PC-9 (cell line): ENCODE results near the gene TMEM60. TPM values are rescaled to one million over a fixed set of nuclear protein-coding genes. Genes with fewer than 3 reads are reported as not detected.
"Not testable (repeated sequence)": the region's sequence is repeated elsewhere in the genome, so short reads cannot be mapped to it uniquely, and the experiment has no call there.

Source experiments
- BruUV-seq: library from RNA; stranded (reverse); fragments of 400-500 nt; replicated peaks from 2 replicates; lab custom pipeline; 2021; lab: Mats Ljungman, UMichigan
- CTCF ChIA-PET: fragments of 300-600 bp; sonication (Branson Sonifier 250); formaldehyde crosslinking; loops from one replicate; lab custom pipeline; 2022; ENCODE audit warnings: antibody characterized with exemption; lab: Charles Lee
- POLR2A ChIA-PET: fragments of 300-600 bp; sonication (Branson Sonifier 250); formaldehyde crosslinking; loops from one replicate; lab custom pipeline; 2022; ENCODE audit warnings: antibody characterized with exemption; ENCODE audit not compliant: unreplicated experiment; lab: Charles Lee
- DNase-seq, 2 experiments: peaks; one replicate each; pipeline versions ENCODE4 v3.0.0 to v3.0.0-alpha.2; 2015 to 2022; ENCODE audit warnings: mixed read lengths in 1 of 2
- H2AFZ ChIP-seq: fragments of 200-600 bp; sonication (generic); 2 replicates; pipeline ENCODE4 v1.8.1; 2017; ENCODE audit warnings: antibody characterized with exemption
- H3F3A ChIP-seq: fragments of 200-600 bp; sonication (generic); 2 replicates; pipeline ENCODE4 v1.8.1; 2017; ENCODE audit warnings: antibody characterized with exemption, mild to moderate bottlenecking, low read depth; ENCODE audit not compliant: insufficient read depth
- H3K27ac ChIP-seq: fragments of 200-600 bp; sonication (generic); 2 replicates; pipeline ENCODE4 v1.6.1; 2016; ENCODE audit warnings: mixed run types
- H3K27me3 ChIP-seq: fragments of 200-600 bp; sonication (generic); 2 replicates; pipeline ENCODE4 v1.6.1; 2016; ENCODE audit warnings: low read depth, mixed run types; ENCODE audit not compliant: insufficient read depth
- H3K36me3 ChIP-seq: fragments of 200-600 bp; sonication (generic); 2 replicates; pipeline ENCODE4 v1.6.1; 2016; ENCODE audit warnings: low read depth, mixed run types
- H3K4me1 ChIP-seq: fragments of 200-600 bp; sonication (generic); replicated peaks from 2 replicates; pipeline ENCODE4 v1.6.1; 2016; ENCODE audit warnings: mixed run types; ENCODE audit not compliant: insufficient read depth
- H3K4me2 ChIP-seq: fragments of 200-600 bp; sonication (generic); 2 replicates; pipeline ENCODE4 v1.6.1; 2017; ENCODE audit warnings: mixed run types
- H3K4me3 ChIP-seq: fragments of 200-600 bp; sonication (generic); 2 replicates; pipeline ENCODE4 v1.6.1; 2016; ENCODE audit warnings: mixed run types
- H3K79me2 ChIP-seq: fragments of 200-600 bp; sonication (generic); 2 replicates; pipeline ENCODE4 v1.6.1; 2017; ENCODE audit warnings: low read depth, mixed run types
- H3K9me2 ChIP-seq: fragments of 200-600 bp; sonication (generic); 2 replicates; pipeline ENCODE4 v1.8.1; 2017; ENCODE audit warnings: mild to moderate bottlenecking; ENCODE audit not compliant: insufficient read depth
- H3K9me3 ChIP-seq: fragments of 200-600 bp; sonication (generic); 2 replicates; pipeline ENCODE4 v1.8.1; 2016; ENCODE audit warnings: low read depth; ENCODE audit not compliant: insufficient read depth
- H4K20me1 ChIP-seq: fragments of 200-600 bp; sonication (generic); 2 replicates; pipeline ENCODE4 v1.8.1; 2017; ENCODE audit not compliant: insufficient read depth
- EZH2 ChIP-seq: fragments of 200-600 bp; sonication (generic); IDR thresholded peaks from 2 replicates; pipeline ENCODE4 v1.8.0; 2017; ENCODE audit warnings: antibody characterized with exemption, low read depth
- intact Hi-C: fragments of 100-400 bp; cut with micrococcal nuclease; formaldehyde crosslinking; loops from one replicate; pipeline ENCODE4 v1.10.0; 2022; ENCODE audit not compliant: unreplicated experiment
- total RNA-seq: library from RNA; stranded (reverse); gene quantifications from 2 replicates; pipeline ENCODE4 v1.2.3, GENCODE V29; 2021
- TF ChIP-seq, protein P1 (sequence below): fragments of 200-600 bp; sonication (generic); conservative IDR thresholded peaks from 2 replicates; pipeline ENCODE4 v1.6.1; 2017; ENCODE audit warnings: mixed run types, antibody characterized with exemption, mild to moderate bottlenecking, moderate library complexity

TMEM60 gene
- total RNA-seq, 1 experiment from 2014 or later = 29.1 TPM

DNA sequence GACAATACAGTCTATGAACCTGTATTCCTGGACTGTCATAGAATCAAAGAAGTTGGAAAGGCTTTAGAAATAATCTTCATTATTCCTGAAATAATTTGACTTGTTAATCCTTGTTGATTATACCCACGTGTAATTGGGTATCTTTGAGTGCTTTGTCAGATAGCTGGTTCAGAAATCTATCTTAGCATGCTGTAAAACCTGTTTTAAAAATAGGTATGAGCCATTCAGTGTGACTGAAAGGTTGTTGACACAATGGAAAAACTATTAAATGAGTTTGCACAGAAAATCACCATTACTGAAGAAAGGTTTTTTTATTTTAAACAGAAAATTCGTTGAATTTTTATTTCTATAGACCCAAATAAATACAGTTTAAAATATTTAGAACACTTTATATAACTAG lies 39.0 kb upstream of the TMEM60 start:
- no peaks in the 10 kb centered on the region for H4K20me1 ChIP-seq
- peaks cover 32% of the 10 kb centered on the region for H3K4me1 ChIP-seq
- no peaks in the 10 kb centered on the region; the same call in 1 of the 2 replicates for H3K9me3 ChIP-seq
- peak in 1 of 2 experiments; percentile 49 for DNase-seq
- no peaks in the 10 kb centered on the region for H3K9me2 ChIP-seq
- no TSS peak for BruUV-seq
- H3K27me3 ChIP-seq = no peaks in the 10 kb centered on the region
- CTCF ChIA-PET = interaction anchor here (0.7 kb wide), 1 partner anchor 908 kb away, joined by 5 read pairs; no protein-coding TSS in a partner anchor
- peaks cover 4% of the 10 kb centered on the region; the same call in 1 of the 2 replicates for H3F3A ChIP-seq
- H2AFZ ChIP-seq = no peak overlapping the region
- no peak overlapping the region for H3K4me2 ChIP-seq
- TF ChIP-seq, protein P1, sequence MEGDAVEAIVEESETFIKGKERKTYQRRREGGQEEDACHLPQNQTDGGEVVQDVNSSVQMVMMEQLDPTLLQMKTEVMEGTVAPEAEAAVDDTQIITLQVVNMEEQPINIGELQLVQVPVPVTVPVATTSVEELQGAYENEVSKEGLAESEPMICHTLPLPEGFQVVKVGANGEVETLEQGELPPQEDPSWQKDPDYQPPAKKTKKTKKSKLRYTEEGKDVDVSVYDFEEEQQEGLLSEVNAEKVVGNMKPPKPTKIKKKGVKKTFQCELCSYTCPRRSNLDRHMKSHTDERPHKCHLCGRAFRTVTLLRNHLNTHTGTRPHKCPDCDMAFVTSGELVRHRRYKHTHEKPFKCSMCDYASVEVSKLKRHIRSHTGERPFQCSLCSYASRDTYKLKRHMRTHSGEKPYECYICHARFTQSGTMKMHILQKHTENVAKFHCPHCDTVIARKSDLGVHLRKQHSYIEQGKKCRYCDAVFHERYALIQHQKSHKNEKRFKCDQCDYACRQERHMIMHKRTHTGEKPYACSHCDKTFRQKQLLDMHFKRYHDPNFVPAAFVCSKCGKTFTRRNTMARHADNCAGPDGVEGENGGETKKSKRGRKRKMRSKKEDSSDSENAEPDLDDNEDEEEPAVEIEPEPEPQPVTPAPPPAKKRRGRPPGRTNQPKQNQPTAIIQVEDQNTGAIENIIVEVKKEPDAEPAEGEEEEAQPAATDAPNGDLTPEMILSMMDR = no peak
- TF ChIP-seq EZH2 = no peak
- intact Hi-C loops = no loop called here
- H3K79me2 ChIP-seq = peaks cover 10% of the 10 kb centered on the region
- peak overlapping the region; percentile 9; the same call in 1 of the 2 replicates for H3K27ac ChIP-seq
- POLR2A ChIA-PET = interaction anchor here (0.7 kb wide), 1 partner anchor 906 kb away, joined by 19 read pairs; no protein-coding TSS in a partner anchor
- H3K4me3 ChIP-seq = no peak overlapping the region
- H3K36me3 ChIP-seq = no peaks in the 10 kb centered on the region

DNA sequence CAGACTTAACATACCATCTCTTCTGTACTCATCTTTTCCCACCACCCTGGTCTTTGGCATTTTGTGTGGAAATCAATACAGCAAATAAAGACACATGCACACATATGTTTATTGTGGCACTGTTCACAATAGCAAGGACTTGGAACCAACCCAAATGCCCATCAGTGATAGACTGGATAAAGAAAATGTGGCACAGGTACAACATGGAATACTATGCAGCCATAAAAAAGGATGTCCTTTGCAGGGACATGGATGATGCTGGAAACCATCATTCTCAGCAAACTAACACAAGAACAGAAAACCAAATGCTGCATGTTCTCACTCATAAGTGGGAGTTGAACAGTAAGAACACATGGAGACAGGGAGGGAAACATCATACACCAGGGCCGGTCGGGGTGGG lies 38.2 kb upstream of the TMEM60 start:
- POLR2A ChIA-PET, H3K27me3 ChIP-seq, H3K4me2 ChIP-seq, H3K36me3 ChIP-seq, CTCF ChIA-PET, DNase-seq, H3K9me3 ChIP-seq, H3F3A ChIP-seq, intact Hi-C loops, H2AFZ ChIP-seq, H3K4me3 ChIP-seq, H3K9me2 ChIP-seq, H3K27ac ChIP-seq, BruUV-seq, H4K20me1 ChIP-seq: not testable (repeated sequence)
- Histone ChIP-seq H3K79me2 (peaks cover 10% of the 10 kb centered on the region), H3K4me1 (peaks cover 32% of the 10 kb centered on the region)

DNA sequence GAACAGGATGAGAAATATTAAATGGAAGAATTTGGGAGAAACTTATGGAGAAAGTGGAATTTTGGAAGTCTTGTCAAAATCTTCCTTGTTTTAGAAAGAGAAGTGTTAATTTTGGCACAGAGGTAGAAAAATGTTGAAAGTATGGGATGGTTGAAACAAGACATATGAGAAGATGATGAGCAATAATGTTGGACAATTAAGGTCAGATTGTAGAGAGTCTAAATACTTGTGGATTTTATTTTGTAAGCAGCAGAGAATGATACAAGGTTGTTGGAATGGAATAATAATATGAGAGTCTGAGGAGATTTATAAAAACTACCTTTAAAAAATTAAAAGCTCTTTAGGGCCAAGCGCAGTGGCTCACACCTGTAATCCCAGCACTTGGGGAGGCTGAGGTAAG lies 34.9 kb upstream of the TMEM60 start:
- ChIA-PET POLR2A (no interaction called here), CTCF (interaction anchor here (0.6 kb wide), 1 partner anchor 7 kb away, joined by 3 read pairs; no protein-coding TSS in a partner anchor)
- H4K20me1 ChIP-seq = no peaks in the 10 kb centered on the region
- no peak for TF ChIP-seq EZH2
- TF ChIP-seq, protein P1 = no peak
- peaks cover 4% of the 10 kb centered on the region; the same call in 1 of the 2 replicates for H3F3A ChIP-seq
- H3K4me3 ChIP-seq = no peak overlapping the region
- H3K27me3 ChIP-seq = no peaks in the 10 kb centered on the region
- no peak overlapping the region for H3K27ac ChIP-seq
- no peak overlapping the region for H2AFZ ChIP-seq
- H3K9me2 ChIP-seq = no peaks in the 10 kb centered on the region
- H3K36me3 ChIP-seq = no peaks in the 10 kb centered on the region
- no peak overlapping the region for H3K4me2 ChIP-seq
- DNase-seq = no peak
- H3K79me2 ChIP-seq = peaks cover 14% of the 10 kb centered on the region
- no peaks in the 10 kb centered on the region; the same call in 1 of the 2 replicates for H3K9me3 ChIP-seq
- H3K4me1 ChIP-seq = peaks cover 32% of the 10 kb centered on the region
- intact Hi-C loops = no loop called here
- BruUV-seq = no TSS peak

DNA sequence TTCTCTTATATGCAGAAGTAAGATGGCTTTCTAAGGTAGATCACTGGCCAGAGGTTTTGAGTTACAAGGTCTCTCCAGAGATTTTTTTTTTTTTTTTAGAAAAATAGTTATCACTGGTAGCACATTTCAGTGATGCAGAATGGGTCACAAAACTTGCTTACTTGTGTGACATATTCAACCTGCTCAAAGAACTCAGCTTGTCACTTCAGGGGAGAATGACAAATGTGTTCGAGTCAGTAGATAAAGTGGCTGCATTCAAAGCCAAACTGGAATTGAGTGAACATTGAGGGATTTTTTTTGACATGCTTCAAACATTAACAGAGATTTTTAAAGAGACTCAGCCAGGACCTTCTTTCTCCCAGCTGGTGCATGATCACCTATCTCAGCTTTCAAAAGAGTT lies 33.7 kb upstream of the TMEM60 start:
- Histone ChIP-seq H3K9me3 (no peaks in the 10 kb centered on the region), H3K9me2 (no peaks in the 10 kb centered on the region), H3K4me3 (no peak overlapping the region), H3K4me1 (peaks cover 25% of the 10 kb centered on the region), H3K27me3 (no peaks in the 10 kb centered on the region), H2AFZ (no peak overlapping the region), H3F3A (peaks cover 4% of the 10 kb centered on the region; the same call in 1 of the 2 replicates), H3K79me2 (peaks cover 10% of the 10 kb centered on the region; the same call in 1 of the 2 replicates), H3K27ac (no peak overlapping the region), H3K36me3 (no peaks in the 10 kb centered on the region), H3K4me2 (no peak overlapping the region), H4K20me1 (no peaks in the 10 kb centered on the region)
- no peak for DNase-seq
- no TSS peak for BruUV-seq
- intact Hi-C loops = no loop called here
- CTCF ChIA-PET = no interaction called here
- TF ChIP-seq, protein P1 = no peak
- TF ChIP-seq EZH2 = no peak
- POLR2A ChIA-PET = interaction anchor here (0.5 kb wide), 1 partner anchor 295 kb away, joined by 5 read pairs; no protein-coding TSS in a partner anchor
